MM.1S (cell line): ENCODE data around the gene RSRC2.
A peak's percentile ranks its signal among the peaks of the same experiment; 100 is the strongest.

Experiments
- DNase-seq: peaks from one replicate; pipeline ENCODE4 v3.0.0-alpha.2; 2015
- H2AFZ ChIP-seq: fragments of 300-600 bp; sonication (generic); 2 replicates; pipeline ENCODE4 v1.6.0; 2016; ENCODE audit warnings: antibody characterized with exemption, low read length
- H3F3A ChIP-seq: fragments of 300-600 bp; sonication (generic); 2 replicates; pipeline ENCODE4 v1.6.1; 2016; ENCODE audit warnings: mild to moderate bottlenecking, antibody characterized with exemption, low read length, moderate library complexity, mixed read lengths; ENCODE audit not compliant: insufficient read depth
- H3K27ac ChIP-seq: fragments of 300-600 bp; sonication (generic); 2 replicates; pipeline ENCODE4 v1.5.1; 2016; ENCODE audit warnings: mild to moderate bottlenecking, low read length
- H3K27me3 ChIP-seq: fragments of 300-600 bp; sonication (generic); replicated peaks from 2 replicates; pipeline ENCODE4 v1.6.0; 2016; ENCODE audit warnings: low read length; ENCODE audit not compliant: insufficient read depth
- H3K36me3 ChIP-seq: fragments of 300-600 bp; sonication (generic); replicated peaks from 2 replicates; pipeline ENCODE4 v1.6.1; 2016; ENCODE audit warnings: mild to moderate bottlenecking, low read length, mixed read lengths; ENCODE audit not compliant: insufficient read depth
- H3K4me1 ChIP-seq: fragments of 300-600 bp; sonication (generic); 2 replicates; pipeline ENCODE4 v1.6.1; 2016; ENCODE audit warnings: low read length, mixed read lengths
- H3K4me2 ChIP-seq: fragments of 300-600 bp; sonication (generic); 2 replicates; pipeline ENCODE4 v1.6.0; 2016; ENCODE audit warnings: low read depth, low read length
- H3K4me3 ChIP-seq: fragments of 300-600 bp; sonication (generic); 2 replicates; pipeline ENCODE4 v1.5.1; 2016; ENCODE audit warnings: low read length, mixed read lengths
- H3K79me2 ChIP-seq: fragments of 300-600 bp; sonication (generic); 2 replicates; pipeline ENCODE4 v1.6.1; 2016; ENCODE audit warnings: mixed run types, low read length, mixed read lengths
- H3K9ac ChIP-seq: fragments of 300-600 bp; sonication (generic); 2 replicates; pipeline ENCODE4 v1.6.1; 2016; ENCODE audit warnings: low read length, mixed read lengths
- H3K9me2 ChIP-seq: fragments of 300-600 bp; sonication (generic); replicated peaks from 2 replicates; pipeline ENCODE4 v1.6.1; 2016; ENCODE audit warnings: mild to moderate bottlenecking, low read length, mixed read lengths; ENCODE audit not compliant: insufficient read depth
- H3K9me3 ChIP-seq: fragments of 300-600 bp; sonication (generic); replicated peaks from 2 replicates; pipeline ENCODE4 v1.6.1; 2016; ENCODE audit warnings: mild to moderate bottlenecking, low read length, mixed read lengths; ENCODE audit not compliant: insufficient read depth
- H4K20me1 ChIP-seq: fragments of 300-600 bp; sonication (generic); 2 replicates; pipeline ENCODE4 v1.6.1; 2016; ENCODE audit warnings: mild to moderate bottlenecking, low read length, moderate library complexity, mixed read lengths; ENCODE audit not compliant: insufficient read depth
- CTCF ChIP-seq: fragments of 300-600 bp; sonication (generic); IDR thresholded peaks from 2 replicates; pipeline ENCODE4 v1.5.1; 2016; ENCODE audit warnings: antibody characterized with exemption, low read length, mixed read lengths
- EZH2 ChIP-seq: fragments of 300-600 bp; sonication (generic); optimal IDR thresholded peaks from 2 replicates; pipeline ENCODE3; 2017; ENCODE audit warnings: low read depth, mild to moderate bottlenecking, antibody characterized with exemption, low read length, mixed read lengths
- EZH2phosphoT487 ChIP-seq: fragments of 300-600 bp; sonication (generic); IDR thresholded peaks from 2 replicates; pipeline ENCODE4 v1.6.1; 2018; ENCODE audit warnings: antibody characterized with exemption, low read length

The RSRC2 gene

GRCh38 chr12:122460641-122461040, 66.1 kb downstream of the RSRC2 start:
- Histone ChIP-seq H3K36me3 (no peaks in the 10 kb centered on the region), H3K9ac (no peak overlapping the region), H2AFZ (peak overlapping the region; percentile 47), H3K4me1 (peaks cover 8% of the 10 kb centered on the region; the same call in 1 of the 2 replicates), H3K9me2 (no peaks in the 10 kb centered on the region), H4K20me1 (no peaks in the 10 kb centered on the region), H3K4me2 (peak overlapping the region; percentile 45; the same call in 1 of the 2 replicates), H3K4me3 (no peak overlapping the region), H3K79me2 (no peaks in the 10 kb centered on the region), H3K27ac (peak overlapping the region; percentile 37; the same call in 1 of the 2 replicates), H3F3A (no peaks in the 10 kb centered on the region; the same call in 1 of the 2 replicates), H3K27me3 (no peaks in the 10 kb centered on the region), H3K9me3 (no peaks in the 10 kb centered on the region)
- TF ChIP-seq EZH2 (no peak), CTCF (no peak), EZH2phosphoT487 (no peak)
- peak; percentile 14 for DNase-seq

GRCh38 chr12:122460061-122460460, 66.7 kb downstream of the RSRC2 start:
- H3K9ac ChIP-seq: no peak overlapping the region
- no peaks in the 10 kb centered on the region for H3K36me3 ChIP-seq
- H3K4me2 ChIP-seq: no peak overlapping the region; the same call in 1 of the 2 replicates
- H3F3A ChIP-seq: no peaks in the 10 kb centered on the region; the same call in 1 of the 2 replicates
- TF ChIP-seq EZH2phosphoT487 (no peak), EZH2 (no peak), CTCF (no peak)
- no peak for DNase-seq
- H3K4me1 ChIP-seq: peaks cover 8% of the 10 kb centered on the region; the same call in 1 of the 2 replicates
- H3K4me3 ChIP-seq: no peak overlapping the region
- peak overlapping the region; percentile 37; the same call in 1 of the 2 replicates for H3K27ac ChIP-seq
- no peaks in the 10 kb centered on the region for H4K20me1 ChIP-seq
- no peaks in the 10 kb centered on the region for H3K9me3 ChIP-seq
- no peaks in the 10 kb centered on the region for H3K27me3 ChIP-seq
- H3K9me2 ChIP-seq: no peaks in the 10 kb centered on the region
- H3K79me2 ChIP-seq: no peaks in the 10 kb centered on the region
- H2AFZ ChIP-seq: no peak overlapping the region

GRCh38 chr12:122459211-122459610, 67.5 kb downstream of the RSRC2 start:
- no peaks in the 10 kb centered on the region for H3K9me3 ChIP-seq
- no peaks in the 10 kb centered on the region for H4K20me1 ChIP-seq
- no peak overlapping the region for H3K27ac ChIP-seq
- H3K27me3 ChIP-seq: no peaks in the 10 kb centered on the region
- no peak overlapping the region for H3K9ac ChIP-seq
- H3K4me2 ChIP-seq: no peak overlapping the region
- H3K9me2 ChIP-seq: no peaks in the 10 kb centered on the region
- peaks cover 8% of the 10 kb centered on the region; the same call in 1 of the 2 replicates for H3K4me1 ChIP-seq
- no peak for DNase-seq
- H2AFZ ChIP-seq: no peak overlapping the region
- no peaks in the 10 kb centered on the region for H3K36me3 ChIP-seq
- no peaks in the 10 kb centered on the region for H3K79me2 ChIP-seq
- H3F3A ChIP-seq: no peaks in the 10 kb centered on the region; the same call in 1 of the 2 replicates
- TF ChIP-seq EZH2phosphoT487 (no peak), CTCF (no peak), EZH2 (no peak)
- no peak overlapping the region for H3K4me3 ChIP-seq
